Measurements from ENCODE around the gene HMX2. TPM values are rescaled to one million over a fixed set of nuclear protein-coding genes. Genes with fewer than 3 reads are reported as not detected.
A peak's percentile ranks its signal among the peaks of the same experiment; 100 is the strongest.

The HMX2 gene
- total and polyA plus RNA-seq, 2 of the 13 experiments (the other 11 are each of a cell fraction or from before 2014, with no cell fraction given), result not detected

DNA sequence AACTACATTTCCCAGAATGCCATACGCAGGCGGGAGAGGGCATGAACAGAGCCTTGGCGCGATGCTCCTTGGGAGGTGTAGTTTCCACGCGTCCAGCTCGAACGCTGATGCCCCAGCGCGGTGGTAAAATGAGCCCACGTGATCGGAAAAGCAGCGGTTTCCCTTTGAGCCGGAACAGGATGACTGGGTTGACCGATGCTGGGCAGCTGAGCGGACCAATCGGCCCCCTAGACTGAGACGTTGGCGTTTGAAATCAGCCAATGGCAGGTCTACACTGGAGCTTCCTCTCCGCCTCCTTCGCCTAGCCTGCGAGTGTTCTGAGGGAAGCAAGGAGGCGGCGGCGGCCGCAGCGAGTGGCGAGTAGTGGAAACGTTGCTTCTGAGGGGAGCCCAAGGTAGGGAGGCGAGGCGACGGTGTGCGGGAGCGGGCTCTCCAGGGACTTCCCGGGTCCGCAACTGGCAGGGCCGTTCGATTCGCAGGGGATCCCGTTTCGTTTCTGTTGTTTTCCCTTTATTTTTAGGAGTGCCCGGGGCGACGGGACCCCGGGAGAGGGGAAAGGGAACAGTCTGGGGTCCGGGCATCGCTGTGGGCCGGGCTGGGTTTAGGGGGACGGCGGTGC is 6.3 kb downstream of the HMX2 start, which contains the start of gene BUB3 (continued):
- TF ChIP-seq NFE2 (CRISPR knock-in tag; IDR thresholded peaks at IDR 0.05) (no peak), RELA (CRISPR knock-in tag; IDR thresholded peaks at IDR 0.05) (no peak), ZFYVE20 (CRISPR knock-in tag; IDR thresholded peaks at IDR 0.05; ENCODE audit: borderline replicate concordance, low read depth) (no peak), MAZ (IDR thresholded peaks at IDR 0.05; ENCODE audit: borderline replicate concordance, low read depth, low read length) (no peak), MAZ (CRISPR knock-in tag; IDR thresholded peaks at IDR 0.05; ENCODE audit: low read depth) (peak; percentile 47; the same call in 1 of the 2 replicates), EHMT2 (IDR thresholded peaks at IDR 0.05; ENCODE audit: borderline replicate concordance, low read depth, low read length) (no peak), CREM (IDR thresholded peaks at IDR 0.05) (peak; percentile 99), CREM (CRISPR knock-in tag; IDR thresholded peaks at IDR 0.05) (0 out of 2 replicates have a peak, but pooled peaks have one; percentile 15), POLR2G (IDR thresholded peaks at IDR 0.05; ENCODE audit: low read depth, low read length) (peak; percentile 96), ZNF143 (CRISPR knock-in tag; IDR thresholded peaks at IDR 0.05) (peak; percentile 100), ZNF850 (CRISPR knock-in tag; conservative IDR thresholded peaks at IDR 0.05) (0 out of 2 replicates have a peak, but pooled peaks have one; percentile 68), PAX8 (CRISPR knock-in tag; IDR thresholded peaks at IDR 0.05; ENCODE audit: borderline replicate concordance) (no peak), SMAD1 (CRISPR knock-in tag; IDR thresholded peaks at IDR 0.05; ENCODE audit: borderline replicate concordance, low read depth) (peak; percentile 27; the same call in 1 of the 2 replicates), SPEN (CRISPR knock-in tag; IDR thresholded peaks at IDR 0.05; ENCODE audit: low read depth) (peak; percentile 68), GRHL1 (CRISPR knock-in tag; conservative IDR thresholded peaks at IDR 0.05) (no peak), HDAC2 (CRISPR knock-in tag; IDR thresholded peaks at IDR 0.05) (0 out of 2 replicates have a peak, but pooled peaks have one; percentile 13), ZNF746 (CRISPR knock-in tag; IDR thresholded peaks at IDR 0.05) (no peak), ZNF34 (CRISPR knock-in tag; IDR thresholded peaks at IDR 0.05; ENCODE audit: borderline replicate concordance) (no peak), CAMTA2 (CRISPR knock-in tag; IDR thresholded peaks at IDR 0.05; ENCODE audit: borderline replicate concordance) (no peak), HIVEP1 (CRISPR knock-in tag; IDR thresholded peaks at IDR 0.05) (no peak; the same call in 1 of the 2 replicates)
- TF ChIP-seq, protein P1, sequence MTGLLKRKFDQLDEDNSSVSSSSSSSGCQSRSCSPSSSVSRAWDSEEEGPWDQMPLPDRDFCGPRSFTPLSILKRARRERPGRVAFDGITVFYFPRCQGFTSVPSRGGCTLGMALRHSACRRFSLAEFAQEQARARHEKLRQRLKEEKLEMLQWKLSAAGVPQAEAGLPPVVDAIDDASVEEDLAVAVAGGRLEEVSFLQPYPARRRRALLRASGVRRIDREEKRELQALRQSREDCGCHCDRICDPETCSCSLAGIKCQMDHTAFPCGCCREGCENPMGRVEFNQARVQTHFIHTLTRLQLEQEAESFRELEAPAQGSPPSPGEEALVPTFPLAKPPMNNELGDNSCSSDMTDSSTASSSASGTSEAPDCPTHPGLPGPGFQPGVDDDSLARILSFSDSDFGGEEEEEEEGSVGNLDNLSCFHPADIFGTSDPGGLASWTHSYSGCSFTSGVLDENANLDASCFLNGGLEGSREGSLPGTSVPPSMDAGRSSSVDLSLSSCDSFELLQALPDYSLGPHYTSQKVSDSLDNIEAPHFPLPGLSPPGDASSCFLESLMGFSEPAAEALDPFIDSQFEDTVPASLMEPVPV (CRISPR knock-in tag; IDR thresholded peaks at IDR 0.05), result peak; percentile 39; the same call in 1 of the 2 replicates
- TF ChIP-seq, protein P2, sequence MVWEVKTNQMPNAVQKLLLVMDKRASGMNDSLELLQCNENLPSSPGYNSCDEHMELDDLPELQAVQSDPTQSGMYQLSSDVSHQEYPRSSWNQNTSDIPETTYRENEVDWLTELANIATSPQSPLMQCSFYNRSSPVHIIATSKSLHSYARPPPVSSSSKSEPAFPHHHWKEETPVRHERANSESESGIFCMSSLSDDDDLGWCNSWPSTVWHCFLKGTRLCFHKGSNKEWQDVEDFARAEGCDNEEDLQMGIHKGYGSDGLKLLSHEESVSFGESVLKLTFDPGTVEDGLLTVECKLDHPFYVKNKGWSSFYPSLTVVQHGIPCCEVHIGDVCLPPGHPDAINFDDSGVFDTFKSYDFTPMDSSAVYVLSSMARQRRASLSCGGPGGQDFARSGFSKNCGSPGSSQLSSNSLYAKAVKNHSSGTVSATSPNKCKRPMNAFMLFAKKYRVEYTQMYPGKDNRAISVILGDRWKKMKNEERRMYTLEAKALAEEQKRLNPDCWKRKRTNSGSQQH (CRISPR knock-in tag; IDR thresholded peaks at IDR 0.05; ENCODE audit: low read depth), result no peak
- TF ChIP-seq, protein P3, sequence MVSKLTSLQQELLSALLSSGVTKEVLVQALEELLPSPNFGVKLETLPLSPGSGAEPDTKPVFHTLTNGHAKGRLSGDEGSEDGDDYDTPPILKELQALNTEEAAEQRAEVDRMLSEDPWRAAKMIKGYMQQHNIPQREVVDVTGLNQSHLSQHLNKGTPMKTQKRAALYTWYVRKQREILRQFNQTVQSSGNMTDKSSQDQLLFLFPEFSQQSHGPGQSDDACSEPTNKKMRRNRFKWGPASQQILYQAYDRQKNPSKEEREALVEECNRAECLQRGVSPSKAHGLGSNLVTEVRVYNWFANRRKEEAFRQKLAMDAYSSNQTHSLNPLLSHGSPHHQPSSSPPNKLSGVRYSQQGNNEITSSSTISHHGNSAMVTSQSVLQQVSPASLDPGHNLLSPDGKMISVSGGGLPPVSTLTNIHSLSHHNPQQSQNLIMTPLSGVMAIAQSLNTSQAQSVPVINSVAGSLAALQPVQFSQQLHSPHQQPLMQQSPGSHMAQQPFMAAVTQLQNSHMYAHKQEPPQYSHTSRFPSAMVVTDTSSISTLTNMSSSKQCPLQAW (CRISPR knock-in tag; IDR thresholded peaks at IDR 0.05), result 0 out of 2 replicates have a peak, but pooled peaks have one; percentile 42

Measured in HepG2 (cell line).